Measurements from ENCODE around the gene IAH1.

DNA sequence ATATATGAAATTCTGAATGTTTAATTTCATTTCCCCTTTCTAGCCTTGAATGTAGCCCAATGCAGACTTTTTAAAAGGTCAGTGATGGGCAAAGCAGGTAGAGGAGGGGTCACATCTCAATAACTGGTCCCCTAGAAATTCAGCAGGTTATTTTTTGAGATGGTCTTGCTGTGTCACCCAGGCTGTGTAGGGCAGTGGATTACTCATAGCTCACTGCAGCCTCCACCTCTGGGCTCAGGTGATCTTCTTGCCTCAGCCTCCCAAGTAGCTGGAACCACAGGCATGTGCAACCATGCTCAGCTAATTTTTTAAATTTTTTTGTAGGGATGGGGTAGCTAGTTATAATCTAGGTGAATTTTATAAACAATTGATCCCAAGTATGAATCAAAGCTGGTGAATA is 8.8 kb downstream of the IAH1 start:
- TF ChIP-seq CBX8 (IDR thresholded peaks at IDR 0.05), result no peak
- TF ChIP-seq, protein P1, sequence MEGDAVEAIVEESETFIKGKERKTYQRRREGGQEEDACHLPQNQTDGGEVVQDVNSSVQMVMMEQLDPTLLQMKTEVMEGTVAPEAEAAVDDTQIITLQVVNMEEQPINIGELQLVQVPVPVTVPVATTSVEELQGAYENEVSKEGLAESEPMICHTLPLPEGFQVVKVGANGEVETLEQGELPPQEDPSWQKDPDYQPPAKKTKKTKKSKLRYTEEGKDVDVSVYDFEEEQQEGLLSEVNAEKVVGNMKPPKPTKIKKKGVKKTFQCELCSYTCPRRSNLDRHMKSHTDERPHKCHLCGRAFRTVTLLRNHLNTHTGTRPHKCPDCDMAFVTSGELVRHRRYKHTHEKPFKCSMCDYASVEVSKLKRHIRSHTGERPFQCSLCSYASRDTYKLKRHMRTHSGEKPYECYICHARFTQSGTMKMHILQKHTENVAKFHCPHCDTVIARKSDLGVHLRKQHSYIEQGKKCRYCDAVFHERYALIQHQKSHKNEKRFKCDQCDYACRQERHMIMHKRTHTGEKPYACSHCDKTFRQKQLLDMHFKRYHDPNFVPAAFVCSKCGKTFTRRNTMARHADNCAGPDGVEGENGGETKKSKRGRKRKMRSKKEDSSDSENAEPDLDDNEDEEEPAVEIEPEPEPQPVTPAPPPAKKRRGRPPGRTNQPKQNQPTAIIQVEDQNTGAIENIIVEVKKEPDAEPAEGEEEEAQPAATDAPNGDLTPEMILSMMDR (IDR thresholded peaks at IDR 0.05), result no peak
- no peak for TF ChIP-seq POLR2A (IDR thresholded peaks at IDR 0.05; ENCODE audit: low read length)
- no peak for TF ChIP-seq KDM5A (IDR thresholded peaks at IDR 0.05)
- TF ChIP-seq, protein P2, sequence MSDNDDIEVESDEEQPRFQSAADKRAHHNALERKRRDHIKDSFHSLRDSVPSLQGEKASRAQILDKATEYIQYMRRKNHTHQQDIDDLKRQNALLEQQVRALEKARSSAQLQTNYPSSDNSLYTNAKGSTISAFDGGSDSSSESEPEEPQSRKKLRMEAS (IDR thresholded peaks at IDR 0.05), result no peak
- no peak for TF ChIP-seq ELK1 (IDR thresholded peaks at IDR 0.05; ENCODE audit: low read depth, low read length)
- TF ChIP-seq, protein P3, sequence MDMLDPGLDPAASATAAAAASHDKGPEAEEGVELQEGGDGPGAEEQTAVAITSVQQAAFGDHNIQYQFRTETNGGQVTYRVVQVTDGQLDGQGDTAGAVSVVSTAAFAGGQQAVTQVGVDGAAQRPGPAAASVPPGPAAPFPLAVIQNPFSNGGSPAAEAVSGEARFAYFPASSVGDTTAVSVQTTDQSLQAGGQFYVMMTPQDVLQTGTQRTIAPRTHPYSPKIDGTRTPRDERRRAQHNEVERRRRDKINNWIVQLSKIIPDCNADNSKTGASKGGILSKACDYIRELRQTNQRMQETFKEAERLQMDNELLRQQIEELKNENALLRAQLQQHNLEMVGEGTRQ (IDR thresholded peaks at IDR 0.05), result no peak
- TF ChIP-seq EP300 (IDR thresholded peaks at IDR 0.05), result no peak
- no peak for TF ChIP-seq FOSB (CRISPR knock-in tag; IDR thresholded peaks at IDR 0.05)
- TF ChIP-seq FOSL2 (IDR thresholded peaks at IDR 0.05), result no peak
- TF ChIP-seq FOSL2 (CRISPR knock-in tag; IDR thresholded peaks at IDR 0.05), result no peak
- no peak for TF ChIP-seq RFX5 (IDR thresholded peaks at IDR 0.05)
- TF ChIP-seq HOXB5 (CRISPR knock-in tag; IDR thresholded peaks at IDR 0.05), result no peak
- TF ChIP-seq ZC3H11A (IDR thresholded peaks at IDR 0.05), result no peak
